ENCODE results near the gene MLLT3.

The MLLT3 gene

DNA sequence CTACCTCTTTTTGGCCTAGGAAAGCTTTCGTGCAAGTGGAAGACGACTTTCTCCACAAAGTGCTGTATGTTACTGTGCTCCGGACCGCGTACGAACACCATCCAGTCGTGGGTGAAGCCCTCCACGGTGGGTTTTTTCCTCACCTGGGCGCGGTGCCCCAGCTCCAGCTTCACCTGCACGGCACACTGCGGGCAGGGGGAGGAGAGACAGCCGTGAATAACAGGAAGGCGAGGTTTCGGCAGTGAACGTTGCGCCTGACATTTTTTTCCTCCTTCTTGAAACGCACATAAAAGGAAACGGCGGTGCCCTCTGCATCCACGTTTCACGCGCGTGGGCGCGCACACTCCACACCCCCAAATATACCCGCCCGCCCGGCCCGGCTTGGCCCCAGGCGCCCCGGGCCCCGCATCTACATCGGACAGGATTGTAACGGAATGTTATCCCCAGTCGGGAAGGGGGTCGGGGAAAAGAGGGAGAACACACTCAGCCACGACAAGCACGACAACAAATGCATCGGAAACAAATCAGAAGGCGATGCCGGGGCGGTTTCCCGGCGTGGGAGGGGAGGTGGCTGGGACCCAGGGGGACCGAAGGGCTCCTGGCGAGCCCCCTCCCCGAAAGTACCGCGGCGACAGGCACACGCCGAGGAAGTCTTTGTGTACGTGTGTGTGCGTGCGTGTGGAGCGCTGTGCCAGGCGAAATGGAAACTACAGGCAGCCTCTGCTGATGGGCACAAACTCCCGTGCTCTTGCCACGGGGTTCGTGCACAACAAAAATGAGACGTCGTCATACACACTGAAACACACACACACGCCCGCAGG, 1.4 kb downstream of the MLLT3 start:
- Mint-ChIP-seq H3K27ac (peak overlapping the region; percentile 89), H3K4me1 (peaks cover 20 to 44% of the 10 kb centered on the region in 2 donors), H3K27me3 (peaks cover 11 to 38% of the 10 kb centered on the region in 2 donors), H3K9me3 (no peaks in the 10 kb centered on the region), H3K36me3 (peaks cover 0 to 1% of the 10 kb centered on the region in 2 donors), H3K4me3 (peak overlapping the region; percentile 76 to 97)
- DNase-seq (peak; percentile 6), ATAC-seq (replicated peaks) (no peak)

DNA sequence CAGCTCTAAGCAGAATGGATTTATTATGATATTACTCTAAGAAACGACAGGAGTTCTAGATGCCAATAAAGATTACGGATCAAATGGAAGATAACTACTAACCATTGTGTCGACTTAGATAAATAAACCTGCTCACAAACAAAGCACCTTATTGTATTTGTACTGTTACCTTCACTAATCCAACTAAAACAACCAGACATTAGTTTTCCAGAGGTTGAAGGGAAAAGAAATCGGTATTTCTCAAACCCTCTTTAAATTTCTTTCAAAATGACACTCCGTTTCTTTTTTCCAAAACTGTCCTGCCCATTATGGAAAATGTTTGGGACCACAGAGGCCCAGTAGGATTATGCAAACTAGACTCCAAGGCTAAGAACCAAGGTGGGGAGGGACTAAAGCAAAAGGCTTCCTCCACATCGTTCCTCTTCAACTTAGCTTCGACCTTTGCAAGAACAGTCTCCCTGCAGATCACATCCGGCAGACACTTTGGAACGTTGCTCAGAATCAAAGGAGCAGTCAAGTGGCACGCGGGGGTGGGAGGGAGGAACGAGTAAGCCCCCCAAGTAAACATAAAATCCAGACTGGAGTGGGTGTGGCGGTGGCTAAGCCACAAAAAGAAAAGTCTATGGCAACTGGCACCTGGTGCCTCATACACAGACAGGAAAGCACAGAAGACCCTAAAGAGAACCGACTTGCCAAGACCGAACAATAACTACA, 2.7 kb downstream of the MLLT3 start:
- no peak for ATAC-seq (replicated peaks)
- peaks cover 0 to 1% of the 10 kb centered on the region in 2 donors for H3K36me3 Mint-ChIP-seq
- no peak overlapping the region for H3K27ac Mint-ChIP-seq
- peaks cover 8 to 34% of the 10 kb centered on the region in 2 donors for H3K27me3 Mint-ChIP-seq
- peaks cover 17 to 41% of the 10 kb centered on the region in 2 donors for H3K4me1 Mint-ChIP-seq
- no peaks in the 10 kb centered on the region for H3K9me3 Mint-ChIP-seq
- no peak for DNase-seq
- H3K4me3 Mint-ChIP-seq: peak overlapping the region; percentile 51 to 97

DNA sequence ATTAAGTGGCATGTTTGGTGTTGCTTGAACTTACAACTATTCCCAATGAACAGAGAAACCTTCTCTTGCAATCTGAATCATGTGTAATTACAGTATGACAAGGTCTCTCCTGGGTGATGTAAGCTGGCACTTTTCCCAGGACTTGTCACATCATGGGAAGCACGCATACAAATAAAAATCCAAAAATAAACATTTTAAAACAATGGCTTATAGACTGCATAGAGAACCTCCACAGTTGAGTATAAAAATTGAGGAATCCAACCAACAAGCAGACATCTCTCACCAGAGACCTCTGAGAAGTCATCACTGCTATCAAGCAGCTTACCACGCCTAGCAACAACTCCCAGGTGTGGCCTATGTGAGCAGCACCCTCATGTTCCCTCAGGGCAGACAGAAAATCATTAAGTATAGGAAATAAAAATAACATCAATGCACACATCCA, 3.9 kb downstream of the MLLT3 start:
- Mint-ChIP-seq H3K4me3 (no peak overlapping the region), H3K4me1 (peaks cover 7 to 28% of the 10 kb centered on the region in 2 donors), H3K27me3 (peaks cover 0 to 25% of the 10 kb centered on the region in 2 donors)

DNA sequence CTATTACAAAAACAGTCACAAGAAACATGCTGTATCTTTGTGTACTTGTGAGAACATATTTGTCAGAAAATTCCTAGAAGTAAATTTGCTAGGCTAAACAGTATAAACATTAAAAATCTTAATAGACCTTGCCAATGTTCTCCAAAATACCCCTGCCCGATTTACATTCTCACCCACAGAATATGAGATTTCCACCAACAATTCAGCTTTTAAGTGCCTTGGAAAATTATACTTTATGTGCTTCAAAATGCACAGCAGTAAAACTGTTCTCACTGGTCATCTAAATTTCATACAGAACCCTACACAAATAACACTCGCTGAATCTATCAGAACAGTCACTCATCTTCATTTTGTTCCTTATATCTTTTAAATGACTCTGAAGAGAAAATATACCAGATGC, 5.5 kb downstream of the MLLT3 start:
- Mint-ChIP-seq H3K36me3 (peaks cover 0 to 1% of the 10 kb centered on the region in 2 donors), H3K4me3 (no peak overlapping the region), H3K27ac (no peak overlapping the region), H3K9me3 (no peaks in the 10 kb centered on the region), H3K27me3 (peaks cover 0 to 27% of the 10 kb centered on the region in 2 donors), H3K4me1 (peaks cover 7 to 21% of the 10 kb centered on the region in 2 donors)
- ATAC-seq (replicated peaks): no peak
- no peak for DNase-seq

More for the DNA sequence above, 3.9 kb downstream of the MLLT3 start:
- H3K36me3 Mint-ChIP-seq: peaks cover 0 to 1% of the 10 kb centered on the region in 2 donors
- H3K27ac Mint-ChIP-seq: no peak overlapping the region
- no peaks in the 10 kb centered on the region for H3K9me3 Mint-ChIP-seq
- DNase-seq: no peak
- no peak for ATAC-seq (replicated peaks)

DNA sequence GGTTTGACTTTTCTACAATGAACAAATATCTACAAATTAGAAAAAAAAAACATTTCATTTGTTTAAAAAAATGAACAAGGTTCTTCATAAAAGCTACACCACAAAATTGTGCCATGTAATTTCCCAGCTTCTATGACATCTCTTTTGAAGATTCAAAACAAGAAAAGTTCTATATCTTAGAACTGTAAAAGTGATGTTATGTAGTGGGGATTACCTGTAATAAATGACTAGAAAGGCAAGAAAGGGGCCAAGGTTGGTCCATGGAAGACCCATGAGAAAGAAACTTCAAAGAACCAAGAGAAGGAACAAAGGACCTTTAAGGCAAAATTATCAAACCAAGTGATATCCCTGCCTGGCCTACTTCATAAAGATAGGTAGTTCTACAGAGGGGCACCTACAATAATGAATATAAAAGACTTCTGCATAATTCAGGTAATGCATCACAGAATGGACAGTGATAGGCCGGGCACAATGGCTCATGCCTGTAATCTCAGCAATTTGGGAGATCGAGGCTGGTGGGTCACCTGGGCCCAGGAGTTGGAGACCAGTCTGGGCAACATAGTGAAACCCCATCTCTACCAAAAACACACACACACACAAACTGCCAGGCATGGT, 7.6 kb downstream of the MLLT3 start:
- Mint-ChIP-seq H3K36me3 (no peaks in the 10 kb centered on the region), H3K4me3 (no peak overlapping the region), H3K4me1 (peaks cover 1 to 4% of the 10 kb centered on the region in 2 donors), H3K27ac (no peak overlapping the region), H3K9me3 (no peaks in the 10 kb centered on the region), H3K27me3 (peaks cover 1 to 12% of the 10 kb centered on the region in 2 donors)
- no peak for ATAC-seq (replicated peaks)
- no peak for DNase-seq

DNA sequence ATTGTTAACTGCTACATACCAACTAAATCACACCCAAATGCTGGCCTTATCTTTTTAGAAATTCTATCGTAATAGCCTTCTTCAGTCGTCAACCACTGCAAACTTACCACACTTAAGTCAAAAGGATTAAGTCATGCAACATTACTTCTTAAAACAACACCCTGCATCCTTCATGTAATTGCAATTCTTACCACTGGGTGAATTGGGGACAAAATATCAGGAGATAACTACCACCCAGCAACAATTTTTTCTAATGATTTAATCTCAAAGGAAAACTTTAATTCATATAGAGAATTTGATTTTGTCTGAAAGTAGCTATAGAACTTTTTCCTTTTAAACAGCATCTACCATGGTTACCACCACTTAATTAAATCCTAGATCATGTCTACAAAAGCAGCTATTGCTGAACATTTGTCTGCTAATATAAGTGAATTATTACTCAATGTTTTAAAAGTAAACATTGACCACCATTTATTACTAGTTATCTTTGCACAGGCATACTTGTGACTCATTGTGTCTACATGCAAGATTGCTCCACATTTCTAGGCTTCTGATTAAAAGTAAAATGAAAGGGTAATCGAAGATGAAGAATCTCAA, 10.5 kb downstream of the MLLT3 start:
- Mint-ChIP-seq H3K27ac (no peak overlapping the region), H3K27me3 (peaks cover 4 to 12% of the 10 kb centered on the region in 2 donors), H3K9me3 (no peaks in the 10 kb centered on the region), H3K4me3 (no peak overlapping the region), H3K4me1 (no peaks in the 10 kb centered on the region), H3K36me3 (no peaks in the 10 kb centered on the region)
- no peak for DNase-seq
- no peak for ATAC-seq (replicated peaks)

DNA sequence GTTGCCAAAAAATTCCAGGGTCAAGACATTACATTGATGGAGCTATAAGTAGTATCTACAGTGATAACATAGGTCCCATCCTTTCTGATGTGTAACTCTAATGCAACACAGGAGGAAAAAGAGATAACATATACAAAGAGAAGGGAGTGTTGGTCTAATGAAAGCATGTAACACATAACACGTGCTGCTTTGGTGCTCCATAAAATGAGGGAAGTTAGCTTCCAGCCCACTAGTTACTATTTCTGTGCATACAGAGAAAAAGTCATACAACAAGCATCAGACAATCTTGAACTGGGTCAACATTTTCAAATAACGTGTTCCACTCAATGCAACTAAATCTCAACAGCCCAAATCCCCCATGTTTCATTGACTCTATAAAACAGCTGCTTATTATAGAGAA, 11.7 kb downstream of the MLLT3 start:
- H3K27me3 Mint-ChIP-seq: peaks cover 4 to 12% of the 10 kb centered on the region in 2 donors
- ATAC-seq (replicated peaks) (no peak), DNase-seq (no peak)
- H3K36me3 Mint-ChIP-seq: no peaks in the 10 kb centered on the region
- H3K9me3 Mint-ChIP-seq: no peaks in the 10 kb centered on the region
- H3K4me3 Mint-ChIP-seq: no peak overlapping the region
- no peaks in the 10 kb centered on the region for H3K4me1 Mint-ChIP-seq
- H3K27ac Mint-ChIP-seq: no peak overlapping the region

DNA sequence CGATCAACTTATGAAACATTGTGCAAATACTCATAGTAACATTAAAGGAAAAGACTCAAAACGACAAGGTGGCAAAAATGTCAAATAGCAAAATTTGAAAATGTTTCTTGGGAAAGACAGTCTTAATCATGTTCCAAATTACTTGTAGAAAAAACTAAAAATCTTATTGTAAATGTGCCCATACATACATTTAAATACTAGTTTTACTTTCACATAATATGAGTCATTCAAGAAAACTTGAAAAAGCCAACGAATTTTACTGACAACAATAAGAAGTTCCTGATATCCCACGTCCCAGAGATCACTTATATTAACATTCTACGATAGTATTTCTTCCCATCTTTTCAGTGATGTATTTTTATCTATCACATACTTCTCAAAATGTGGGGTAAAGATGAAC, 13.7 kb downstream of the MLLT3 start:
- Mint-ChIP-seq H3K4me3 (no peak overlapping the region), H3K9me3 (no peaks in the 10 kb centered on the region), H3K27ac (no peak overlapping the region), H3K27me3 (peaks cover 4 to 12% of the 10 kb centered on the region in 2 donors), H3K36me3 (no peaks in the 10 kb centered on the region), H3K4me1 (peaks cover 0 to 5% of the 10 kb centered on the region in 2 donors)
- no peak for DNase-seq
- ATAC-seq (replicated peaks): no peak

DNA sequence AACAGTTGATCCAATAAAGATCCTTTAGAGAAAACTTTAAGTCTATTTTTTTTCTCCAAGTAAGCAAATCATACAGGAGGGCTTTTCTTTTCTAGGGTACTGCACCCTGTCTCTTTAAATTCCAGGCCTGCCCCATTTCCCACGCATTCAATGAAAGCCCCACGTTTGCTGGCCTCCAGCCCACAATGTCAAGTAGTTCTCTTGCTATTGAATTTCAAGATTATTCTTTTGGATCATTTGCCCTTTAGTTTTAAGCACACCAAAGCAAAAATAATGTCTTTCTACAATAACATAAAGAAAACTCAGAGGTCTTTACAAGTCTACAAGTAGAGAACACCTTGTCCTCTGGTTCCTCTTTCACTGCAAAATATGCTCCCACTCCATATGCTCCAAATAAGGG, 15.6 kb downstream of the MLLT3 start:
- DNase-seq: no peak
- H3K4me3 Mint-ChIP-seq: no peak overlapping the region
- peaks cover 2 to 8% of the 10 kb centered on the region in 2 donors for H3K4me1 Mint-ChIP-seq
- no peaks in the 10 kb centered on the region for H3K9me3 Mint-ChIP-seq
- peaks cover 4 to 6% of the 10 kb centered on the region in 2 donors for H3K27me3 Mint-ChIP-seq
- no peak for ATAC-seq (replicated peaks)
- no peak overlapping the region for H3K27ac Mint-ChIP-seq
- H3K36me3 Mint-ChIP-seq: no peaks in the 10 kb centered on the region

DNA sequence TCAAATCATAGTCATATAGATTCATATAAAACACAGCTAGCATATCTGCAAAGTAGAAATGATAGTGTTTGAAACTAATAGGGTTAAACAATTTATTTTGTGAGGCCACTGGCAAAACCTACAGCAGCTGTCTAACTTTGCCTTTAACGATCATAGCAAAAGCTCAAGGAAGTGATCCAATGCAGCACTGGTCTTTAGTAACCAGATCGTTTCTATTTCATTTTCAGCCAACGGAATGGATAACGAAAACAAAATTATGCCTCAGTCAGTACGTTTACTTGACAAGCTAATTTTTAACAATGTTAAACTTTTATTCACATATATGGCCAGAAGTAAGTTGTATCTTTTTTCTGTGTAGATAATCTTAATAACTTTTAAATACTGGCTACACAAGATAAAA, 17.7 kb downstream of the MLLT3 start:
- Mint-ChIP-seq H3K4me1 (peaks cover 6 to 14% of the 10 kb centered on the region in 2 donors), H3K27me3 (peaks cover 1 to 2% of the 10 kb centered on the region in 2 donors), H3K36me3 (no peaks in the 10 kb centered on the region), H3K9me3 (no peaks in the 10 kb centered on the region), H3K4me3 (no peak overlapping the region), H3K27ac (no peak overlapping the region)
- DNase-seq (no peak), ATAC-seq (replicated peaks) (peak in 1 of 2 donors; percentile 56)

DNA sequence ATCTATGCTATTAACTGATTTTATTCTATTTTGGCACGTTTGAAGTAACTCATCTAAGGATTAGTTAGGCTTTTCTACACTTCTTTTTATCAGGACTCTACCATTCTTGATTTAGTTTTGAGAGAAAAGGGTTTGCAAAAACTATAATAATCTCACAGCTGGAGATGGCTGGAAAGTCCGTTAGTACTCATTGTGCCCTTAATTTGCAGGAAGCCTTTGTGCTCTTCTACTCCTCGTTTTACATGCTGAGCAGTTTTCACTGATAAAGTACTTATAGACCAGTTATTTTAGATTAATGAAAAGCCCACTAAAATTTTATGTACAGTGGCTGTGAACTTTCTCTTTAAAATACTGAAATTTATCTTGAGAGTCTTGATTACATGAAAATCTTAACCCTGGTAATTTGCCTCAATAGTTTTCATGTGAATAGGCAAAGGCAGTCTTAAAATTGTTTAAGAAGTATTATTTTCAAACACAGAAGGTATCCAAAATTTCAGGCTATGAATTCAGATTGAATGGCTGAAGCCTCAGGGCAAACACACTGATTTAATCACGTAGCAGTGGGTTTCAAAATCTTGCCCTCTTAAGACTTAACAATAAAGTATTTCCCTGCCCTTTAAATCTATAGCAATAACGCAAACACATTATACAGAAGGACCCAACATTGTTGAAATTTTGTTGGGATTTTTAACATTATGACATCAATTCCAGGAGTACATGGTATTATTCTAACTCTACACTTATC, 18.6 kb downstream of the MLLT3 start:
- H3K9me3 Mint-ChIP-seq: no peaks in the 10 kb centered on the region
- no peak overlapping the region for H3K4me3 Mint-ChIP-seq
- H3K36me3 Mint-ChIP-seq: no peaks in the 10 kb centered on the region
- ATAC-seq (replicated peaks): no peak
- no peaks in the 10 kb centered on the region for H3K27me3 Mint-ChIP-seq
- DNase-seq: no peak
- H3K27ac Mint-ChIP-seq: no peak overlapping the region
- peaks cover 6 to 14% of the 10 kb centered on the region in 2 donors for H3K4me1 Mint-ChIP-seq

DNA sequence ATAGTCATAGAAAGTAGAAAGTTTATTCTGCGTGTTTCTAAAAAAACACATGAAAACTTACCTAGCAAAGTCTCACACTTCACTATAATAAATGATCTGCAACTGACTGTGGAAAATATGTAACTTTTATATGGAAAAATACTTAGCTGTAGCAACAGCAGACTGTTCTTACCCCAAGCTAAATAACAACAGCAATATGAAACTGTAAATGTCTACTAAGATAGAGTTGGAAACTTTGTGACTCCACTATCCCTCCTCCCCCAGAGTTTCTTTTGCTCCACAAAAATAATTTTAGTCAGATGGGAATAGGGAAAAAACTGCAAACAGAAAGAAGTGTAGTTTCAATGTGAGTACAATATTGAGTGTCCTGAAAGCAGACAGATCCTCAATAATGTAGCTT, 21.0 kb downstream of the MLLT3 start:
- ATAC-seq (replicated peaks) (no peak), DNase-seq (no peak)
- no peaks in the 10 kb centered on the region for H3K36me3 Mint-ChIP-seq
- H3K27me3 Mint-ChIP-seq: no peaks in the 10 kb centered on the region
- H3K27ac Mint-ChIP-seq: no peak overlapping the region
- peaks cover 6 to 19% of the 10 kb centered on the region in 2 donors for H3K4me1 Mint-ChIP-seq
- no peak overlapping the region for H3K4me3 Mint-ChIP-seq
- no peaks in the 10 kb centered on the region for H3K9me3 Mint-ChIP-seq

DNA sequence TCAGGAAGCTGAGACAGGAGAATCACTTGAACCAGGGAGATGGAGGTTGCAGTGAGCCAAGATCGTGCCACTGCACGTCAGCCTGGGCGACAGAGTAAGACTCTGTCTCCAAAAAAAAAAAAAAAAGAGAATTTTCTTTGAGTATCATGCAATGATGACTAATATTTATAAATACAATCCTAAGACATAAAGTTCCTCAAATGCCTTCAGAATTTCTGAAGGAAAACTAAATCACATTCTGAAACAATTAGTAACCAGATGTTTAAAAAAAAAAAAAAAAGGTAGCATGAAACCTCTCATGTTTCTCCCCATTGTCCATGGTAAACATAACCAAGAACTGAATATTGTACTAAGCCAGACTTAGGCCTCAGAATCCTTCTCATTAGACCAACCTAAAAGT, 23.1 kb downstream of the MLLT3 start:
- no peak for DNase-seq
- Mint-ChIP-seq H3K36me3 (no peaks in the 10 kb centered on the region), H3K9me3 (no peaks in the 10 kb centered on the region), H3K4me3 (no peak overlapping the region), H3K27me3 (no peaks in the 10 kb centered on the region), H3K27ac (peak overlapping the region; percentile 31), H3K4me1 (peaks cover 6 to 15% of the 10 kb centered on the region in 2 donors)
- ATAC-seq (replicated peaks): no peak

DNA sequence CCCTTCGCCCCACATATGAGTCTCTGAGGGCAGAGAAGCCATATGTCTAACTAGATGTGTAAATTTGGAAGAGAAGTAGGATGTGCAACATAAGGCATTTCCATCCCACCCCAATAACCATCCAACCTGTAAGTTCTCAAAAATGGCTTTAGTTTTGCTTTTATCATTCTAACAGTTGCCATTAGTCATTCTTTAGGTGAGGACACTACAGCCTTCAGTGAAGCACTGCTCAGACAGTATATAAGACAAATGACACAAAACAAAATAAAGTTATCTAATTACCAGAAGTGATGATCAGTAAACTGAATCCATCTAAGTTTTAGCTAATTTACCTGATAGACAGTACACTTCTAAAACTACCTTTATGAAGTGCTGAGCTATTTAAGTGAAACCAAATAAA, 23.9 kb downstream of the MLLT3 start:
- Mint-ChIP-seq H3K4me1 (peaks cover 6 to 15% of the 10 kb centered on the region in 2 donors), H3K36me3 (no peaks in the 10 kb centered on the region), H3K27ac (no peak overlapping the region), H3K4me3 (no peak overlapping the region), H3K27me3 (no peaks in the 10 kb centered on the region), H3K9me3 (no peaks in the 10 kb centered on the region)
- ATAC-seq (replicated peaks): no peak
- DNase-seq: no peak

Data from stimulated activated naive B cell treated with anti-CD40 and anti-IgM and Interleukin-4, amounts not matched to agents 10 μg/mL and 1 μg/mL and 100 μg/mL, for 72 hours (primary cell).